Ishikawa (cell line): Measurements from ENCODE around the gene NUMB.

Experiments used
- CEBPB ChIP-seq: IDR thresholded peaks from 2 replicates; pipeline ENCODE4 v1.6.1; 2012
- CREB1 ChIP-seq: IDR thresholded peaks from 2 replicates; pipeline ENCODE4 v1.6.1; 2012; ENCODE audit warnings: low read depth
- EGR1 ChIP-seq: IDR thresholded peaks from 2 replicates; pipeline ENCODE4 v1.6.1; 2012
- EP300 ChIP-seq: IDR thresholded peaks from 2 replicates; pipeline ENCODE4 v1.6.1; 2012; ENCODE audit warnings: borderline replicate concordance
- FOXM1 ChIP-seq: IDR thresholded peaks from 2 replicates; pipeline ENCODE4 v1.6.1; 2012; ENCODE audit warnings: low read depth, borderline replicate concordance
- MAX ChIP-seq: IDR thresholded peaks from 2 replicates; pipeline ENCODE4 v1.6.1; 2012
- RAD21 ChIP-seq: IDR thresholded peaks from 2 replicates; pipeline ENCODE4 v1.6.1; 2012; ENCODE audit warnings: low read depth
- TAF1 ChIP-seq: IDR thresholded peaks from 2 replicates; pipeline ENCODE4 v1.6.1; 2012; ENCODE audit warnings: low read depth, mild to moderate bottlenecking
- TEAD4 ChIP-seq: IDR thresholded peaks from 2 replicates; pipeline ENCODE4 v1.6.1; 2012
- YY1 ChIP-seq: IDR thresholded peaks from 2 replicates; pipeline ENCODE4 v1.6.1; 2012; ENCODE audit warnings: low read depth
- ZBTB7A ChIP-seq: IDR thresholded peaks from 2 replicates; pipeline ENCODE4 v1.6.1; 2012; ENCODE audit warnings: low read depth
- TF ChIP-seq, protein P1 (sequence below): IDR thresholded peaks from 2 replicates; pipeline ENCODE4 v1.6.1; 2012; ENCODE audit warnings: low read depth, mild to moderate bottlenecking

- TF ChIP-seq EP300 (no peak), TAF1 (no peak), MAX (no peak), CEBPB (no peak), YY1 (no peak), EGR1 (no peak), ZBTB7A (no peak), RAD21 (no peak), TEAD4 (no peak), FOXM1 (no peak), CREB1 (no peak)
- TF ChIP-seq, protein P1, sequence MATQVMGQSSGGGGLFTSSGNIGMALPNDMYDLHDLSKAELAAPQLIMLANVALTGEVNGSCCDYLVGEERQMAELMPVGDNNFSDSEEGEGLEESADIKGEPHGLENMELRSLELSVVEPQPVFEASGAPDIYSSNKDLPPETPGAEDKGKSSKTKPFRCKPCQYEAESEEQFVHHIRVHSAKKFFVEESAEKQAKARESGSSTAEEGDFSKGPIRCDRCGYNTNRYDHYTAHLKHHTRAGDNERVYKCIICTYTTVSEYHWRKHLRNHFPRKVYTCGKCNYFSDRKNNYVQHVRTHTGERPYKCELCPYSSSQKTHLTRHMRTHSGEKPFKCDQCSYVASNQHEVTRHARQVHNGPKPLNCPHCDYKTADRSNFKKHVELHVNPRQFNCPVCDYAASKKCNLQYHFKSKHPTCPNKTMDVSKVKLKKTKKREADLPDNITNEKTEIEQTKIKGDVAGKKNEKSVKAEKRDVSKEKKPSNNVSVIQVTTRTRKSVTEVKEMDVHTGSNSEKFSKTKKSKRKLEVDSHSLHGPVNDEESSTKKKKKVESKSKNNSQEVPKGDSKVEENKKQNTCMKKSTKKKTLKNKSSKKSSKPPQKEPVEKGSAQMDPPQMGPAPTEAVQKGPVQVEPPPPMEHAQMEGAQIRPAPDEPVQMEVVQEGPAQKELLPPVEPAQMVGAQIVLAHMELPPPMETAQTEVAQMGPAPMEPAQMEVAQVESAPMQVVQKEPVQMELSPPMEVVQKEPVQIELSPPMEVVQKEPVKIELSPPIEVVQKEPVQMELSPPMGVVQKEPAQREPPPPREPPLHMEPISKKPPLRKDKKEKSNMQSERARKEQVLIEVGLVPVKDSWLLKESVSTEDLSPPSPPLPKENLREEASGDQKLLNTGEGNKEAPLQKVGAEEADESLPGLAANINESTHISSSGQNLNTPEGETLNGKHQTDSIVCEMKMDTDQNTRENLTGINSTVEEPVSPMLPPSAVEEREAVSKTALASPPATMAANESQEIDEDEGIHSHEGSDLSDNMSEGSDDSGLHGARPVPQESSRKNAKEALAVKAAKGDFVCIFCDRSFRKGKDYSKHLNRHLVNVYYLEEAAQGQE = no peak
Observed at GRCh38 chr14:73478684-73479083, 20.3 kb upstream of the NUMB start.
